Renal cortex interstitium (tissue), 11 donors: ENCODE results near the gene FSHR. TPM values are rescaled to one million over a fixed set of nuclear protein-coding genes. Genes with fewer than 3 reads are reported as not detected.

Source experiments
- DNase-seq, 11 donors: peaks; one replicate each; pipeline ENCODE4 v3.0.0-alpha.2; 2013; ENCODE audit warnings: low read depth in 9 of 11, low spot score in 4 of 11; ENCODE audit errors: extremely low read depth in 1 of 11
- polyA plus RNA-seq, 3 donors: library from polyadenylated mRNA; unstranded; fragments of 120-200 nt; gene quantifications; one replicate each; pipeline ENCODE4 v1.2.1, GENCODE V29; 2013; ENCODE audit not compliant: insufficient read length in 3 of 3

FSHR gene
- polyA plus RNA-seq, 3 donors = not detected

GRCh38 chr2:49042488-49042887 lies 111.8 kb downstream of the FSHR start:
- no peak for DNase-seq

- no peak for DNase-seq
These were observed 113.3 kb downstream of the FSHR start for GRCh38 chr2:49041061-49041460.

GRCh38 chr2:49037197-49037596 lies 117.1 kb downstream of the FSHR start:
- DNase-seq = no peak

- no peak for DNase-seq
These were observed 118.8 kb downstream of the FSHR start for GRCh38 chr2:49035481-49035880.

GRCh38 chr2:49033394-49034185 lies 120.7 kb downstream of the FSHR start:
- DNase-seq = no peak

GRCh38 chr2:49032936-49033335 lies 121.4 kb downstream of the FSHR start:
- DNase-seq = no peak

- no peak for DNase-seq
These were observed 122.2 kb downstream of the FSHR start for GRCh38 chr2:49032126-49032525.

- DNase-seq = no peak
These were observed 124.9 kb downstream of the FSHR start for GRCh38 chr2:49029406-49029805.

GRCh38 chr2:49028101-49028500 lies 126.2 kb downstream of the FSHR start:
- DNase-seq = no peak

- no peak for DNase-seq
These were observed 127.6 kb downstream of the FSHR start for GRCh38 chr2:49026706-49027105.

- DNase-seq = no peak
These were observed 133.0 kb downstream of the FSHR start for GRCh38 chr2:49021271-49021670.

GRCh38 chr2:49005261-49005660 lies 149.1 kb downstream of the FSHR start:
- no peak for DNase-seq

GRCh38 chr2:49004036-49004626 lies 150.2 kb downstream of the FSHR start:
- DNase-seq = no peak

GRCh38 chr2:49003201-49003600 lies 151.1 kb downstream of the FSHR start:
- DNase-seq = no peak

- no peak for DNase-seq
These were observed 151.6 kb downstream of the FSHR start for GRCh38 chr2:49002750-49003149.

- DNase-seq = peak in 1 of 11 donors; percentile 9
These were observed 153.6 kb downstream of the FSHR start for GRCh38 chr2:49000695-49001094.

- no peak for DNase-seq
These were observed 155.9 kb downstream of the FSHR start for GRCh38 chr2:48998449-48998848.

GRCh38 chr2:48993576-48993975 lies 160.7 kb downstream of the FSHR start:
- DNase-seq = no peak

- no peak for DNase-seq
These were observed 162.7 kb downstream of the FSHR start for GRCh38 chr2:48991415-48992131.

- no peak for DNase-seq
These were observed 169.4 kb downstream of the FSHR start for GRCh38 chr2:48984922-48985321.
